T-helper 9 cell (primary cell): ENCODE results near the gene PZP.
"Not testable (repeated sequence)": the region's sequence is repeated elsewhere in the genome, so short reads cannot be mapped to it uniquely, and the experiment has no call there.

Source experiments
- DNase-seq: peaks from one replicate; pipeline ENCODE4 v3.0.0-alpha.2; 2020

Gene PZP

DNA sequence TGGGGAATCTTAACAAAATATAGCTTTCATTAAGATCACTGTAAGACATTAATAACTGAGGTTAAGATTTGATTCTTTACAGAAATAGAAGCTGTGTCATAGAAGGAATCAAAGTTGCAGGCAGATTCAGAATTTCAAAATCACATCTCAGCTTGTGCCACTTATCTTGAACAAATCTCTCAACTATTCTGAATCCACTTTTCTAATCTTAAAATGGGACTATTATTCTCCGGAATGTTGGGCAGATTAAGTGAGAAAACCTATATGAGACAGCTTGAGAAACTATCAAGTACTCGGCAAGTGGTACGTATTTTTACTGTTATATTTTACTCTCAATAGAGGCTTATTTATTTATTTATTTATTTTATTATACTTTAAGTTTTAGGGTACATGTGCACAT is 28.4 kb downstream of the PZP start:
- DNase-seq = no peak

DNA sequence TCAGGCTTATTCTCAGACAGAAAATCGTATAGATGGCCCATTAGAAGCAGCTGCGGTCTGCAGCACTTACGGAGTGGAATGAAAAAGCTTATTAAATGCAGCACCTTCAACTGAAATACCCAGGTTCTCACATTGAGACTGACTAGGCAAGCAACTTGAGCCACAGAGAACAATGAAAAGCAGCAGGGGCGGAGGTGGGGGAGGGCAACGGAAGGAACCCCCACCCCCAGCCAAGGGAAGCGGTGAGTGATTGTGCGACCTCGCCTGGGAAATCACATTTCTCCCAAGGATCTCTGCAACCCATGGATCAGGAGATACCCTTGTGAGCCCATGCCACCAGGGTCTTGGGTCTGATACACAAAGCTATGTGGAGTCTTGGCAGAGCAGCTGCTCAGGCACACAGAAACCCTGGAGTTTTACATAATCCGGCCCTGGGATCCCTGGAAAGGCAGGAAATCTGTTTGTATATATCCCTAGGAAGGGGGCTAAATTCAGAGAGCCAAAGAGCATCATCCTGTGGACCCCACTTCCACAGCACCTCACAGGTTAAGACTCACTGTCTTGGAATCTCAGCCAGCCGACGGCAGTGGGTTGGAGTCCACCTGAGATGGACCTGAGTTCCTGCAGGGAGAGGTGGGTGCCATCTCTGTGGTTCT is 38.1 kb downstream of the PZP start:
- DNase-seq = no peak

DNA sequence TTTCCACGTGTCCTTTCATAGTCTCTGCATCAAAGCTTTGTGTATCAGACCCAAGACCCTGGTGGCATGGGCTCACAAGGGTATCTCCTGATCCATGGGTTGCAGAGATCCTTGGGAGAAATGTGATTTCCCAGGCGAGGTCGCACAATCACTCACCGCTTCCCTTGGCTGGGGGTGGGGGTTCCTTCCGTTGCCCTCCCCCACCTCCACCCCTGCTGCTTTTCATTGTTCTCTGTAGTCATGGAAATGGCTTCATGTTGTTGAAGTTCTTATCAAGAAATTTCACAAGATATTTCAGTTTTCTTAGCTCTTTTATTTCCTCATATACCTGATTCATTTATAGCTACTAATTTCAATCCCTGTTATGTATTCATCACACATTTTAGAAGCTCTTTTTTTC is 40.9 kb downstream of the PZP start:
- DNase-seq = not testable (repeated sequence)

DNA sequence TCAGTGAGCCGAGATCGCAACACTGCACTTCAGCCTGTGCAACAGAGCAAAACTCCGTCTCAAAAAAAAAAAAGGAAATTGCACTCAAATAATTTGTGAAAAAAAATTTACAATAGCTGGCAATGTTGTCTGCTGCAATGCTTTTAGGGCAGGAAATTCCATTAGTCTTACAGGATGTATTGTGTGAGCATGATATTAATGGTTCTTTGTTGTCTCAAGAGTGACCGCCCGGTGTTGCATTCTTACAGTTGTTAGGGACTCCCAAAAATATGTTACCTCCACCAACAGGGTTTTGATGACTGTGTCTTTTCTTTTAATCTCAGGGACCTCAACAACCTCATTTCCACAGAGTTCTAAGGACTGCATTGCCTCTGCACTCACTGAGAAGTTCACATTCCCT is 44.8 kb downstream of the PZP start:
- DNase-seq = no peak

DNA sequence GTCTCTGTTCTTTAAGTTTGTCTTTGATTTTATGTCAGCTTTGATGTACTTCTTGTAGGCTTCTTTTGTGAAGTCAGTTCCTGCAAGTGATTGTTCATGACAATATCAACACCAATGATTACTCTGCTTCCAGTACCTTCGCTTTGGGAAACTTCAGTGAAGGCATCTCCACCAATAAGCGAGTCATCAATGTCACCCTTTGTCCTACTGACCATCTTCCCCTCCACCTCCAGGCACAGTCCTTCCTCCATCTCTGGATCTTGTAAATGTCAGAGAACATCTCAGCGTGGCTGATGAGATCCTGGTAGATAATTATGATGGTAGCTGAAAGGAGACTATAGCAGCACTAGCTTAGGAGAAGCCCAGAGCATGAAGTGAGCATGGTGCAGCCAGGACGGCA is 52.1 kb downstream of the PZP start:
- DNase-seq = no peak

DNA sequence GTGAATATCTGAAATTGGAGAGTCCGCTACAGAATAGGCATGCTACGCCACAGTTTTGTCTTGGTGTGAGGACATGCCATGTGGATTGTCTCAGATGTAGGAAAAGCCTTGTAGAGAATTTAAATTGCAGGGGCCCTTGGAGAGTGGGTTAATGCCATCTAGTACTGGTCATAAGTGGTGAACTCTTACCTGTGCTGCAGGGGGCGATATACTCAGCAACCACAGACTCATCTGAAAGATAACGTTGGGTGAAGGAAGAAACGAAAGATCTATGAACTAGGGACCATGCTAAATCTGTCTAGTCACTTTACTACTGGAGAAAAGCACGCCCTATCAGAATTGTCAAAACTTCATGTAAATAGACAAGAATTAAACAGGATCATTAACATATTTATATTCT is 58.8 kb downstream of the PZP start:
- no peak for DNase-seq

DNA sequence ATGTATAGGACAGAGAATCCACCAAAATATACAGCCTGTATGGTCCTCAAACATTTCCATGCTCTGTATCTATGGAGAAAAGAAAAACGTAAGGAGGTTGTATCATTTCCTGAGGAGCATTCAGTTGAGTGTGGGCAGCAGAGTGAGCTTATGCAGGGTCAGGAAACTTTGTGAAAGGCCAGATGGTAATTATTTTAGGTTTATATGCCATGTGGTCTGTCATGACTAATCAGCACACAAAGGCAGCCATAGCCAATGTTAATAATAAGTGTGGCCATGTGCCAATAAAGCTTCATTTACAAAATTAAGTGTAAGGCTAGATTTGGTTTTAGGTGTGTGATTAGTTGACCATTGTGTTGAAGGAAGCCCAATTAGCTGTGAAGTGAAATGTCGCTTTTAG is 59.3 kb downstream of the PZP start:
- no peak for DNase-seq

DNA sequence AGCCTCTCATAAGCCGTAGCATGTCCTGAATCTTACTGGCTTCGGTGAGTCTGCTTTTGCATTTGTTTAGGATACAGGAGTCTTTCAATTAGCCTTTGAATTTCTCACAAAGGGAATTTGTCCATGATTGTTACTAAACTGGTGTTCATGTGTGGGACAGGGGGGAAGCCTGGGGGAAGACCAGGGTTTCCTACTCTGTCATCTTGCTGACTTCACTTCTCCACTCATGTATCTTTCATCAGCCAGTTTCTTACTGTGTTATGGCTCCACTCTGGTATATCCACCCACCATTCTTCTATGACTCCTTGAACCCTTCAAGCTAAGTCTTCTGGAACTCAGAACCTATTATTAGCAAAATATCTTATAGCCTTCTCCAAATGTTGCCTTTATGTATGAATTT is 60.7 kb downstream of the PZP start:
- no peak for DNase-seq

DNA sequence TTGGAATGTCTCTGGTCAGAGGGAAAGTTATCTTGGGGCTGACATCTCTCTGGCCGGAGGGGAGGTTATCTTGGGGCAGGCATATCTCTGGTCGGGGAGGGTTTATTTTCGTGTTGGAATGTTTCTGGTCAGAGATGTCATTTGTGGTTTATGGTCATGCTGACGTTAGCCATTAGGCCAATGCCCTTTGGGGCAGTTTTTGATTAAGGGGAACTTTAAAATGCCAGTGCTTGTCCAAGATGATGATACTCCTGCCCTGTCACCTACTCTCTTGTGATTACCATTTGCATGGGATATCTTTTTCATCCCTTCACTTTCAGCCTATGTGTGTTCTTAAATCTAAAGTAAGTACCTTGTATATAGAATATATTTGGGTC is 63.5 kb downstream of the PZP start:
- no peak for DNase-seq

DNA sequence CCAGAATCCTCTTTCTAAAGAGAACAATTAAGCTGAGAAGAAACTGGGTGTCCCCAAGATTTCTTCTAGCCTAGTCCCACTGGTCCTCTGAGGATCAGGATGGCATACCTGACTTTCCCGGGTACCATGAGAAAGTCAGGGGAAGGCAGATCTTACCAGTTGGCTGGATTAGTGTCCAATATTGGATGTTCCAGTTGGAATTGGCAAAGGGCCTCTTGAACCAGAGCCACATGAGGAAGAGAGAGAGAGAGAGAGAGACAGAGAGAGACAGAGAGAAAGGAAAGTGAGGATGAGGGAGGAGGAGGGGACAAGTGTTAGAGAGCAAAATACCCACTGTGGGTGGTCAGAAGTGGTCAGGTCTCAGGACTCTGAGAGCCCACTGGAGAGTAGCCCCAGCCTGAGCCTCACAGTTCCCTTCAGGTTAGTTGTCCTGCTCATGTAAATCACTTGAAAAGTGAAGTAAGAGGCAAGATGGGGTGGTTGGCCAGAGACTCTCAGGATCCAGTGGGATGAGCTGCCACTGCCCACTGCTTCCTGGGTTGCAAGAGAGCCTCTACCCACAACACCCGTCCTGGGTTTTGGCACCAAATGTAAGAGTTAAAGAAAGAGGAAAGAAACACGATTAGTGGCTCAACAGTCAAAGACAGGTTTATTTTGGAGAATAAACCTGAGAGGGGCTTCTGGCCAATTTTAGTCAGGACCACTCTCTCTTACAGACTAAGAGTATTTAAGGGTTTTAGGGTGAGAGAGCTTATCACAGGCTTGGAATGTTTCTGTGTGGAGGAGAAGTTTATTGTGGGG is 64.1 kb downstream of the PZP start:
- no peak for DNase-seq

DNA sequence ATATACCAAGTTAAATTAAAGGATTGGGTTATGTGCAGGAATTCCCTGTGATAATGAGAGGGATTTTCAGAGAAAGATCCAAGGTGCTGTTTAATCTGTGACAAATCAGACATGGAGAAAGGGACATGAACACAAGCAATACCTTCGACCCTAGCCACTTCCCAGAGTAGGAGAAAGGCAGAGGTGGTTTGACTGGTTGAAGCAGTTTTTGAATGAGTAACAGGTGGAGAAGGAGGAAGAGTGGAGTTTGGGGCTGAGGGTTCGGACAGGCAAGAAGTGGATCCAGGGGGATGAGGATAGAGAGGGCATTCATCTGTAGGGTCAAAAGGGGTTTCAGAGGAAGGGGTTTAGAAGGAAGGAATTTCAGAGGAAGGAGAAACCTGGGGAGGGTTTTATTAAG is 65.1 kb downstream of the PZP start:
- no peak for DNase-seq

DNA sequence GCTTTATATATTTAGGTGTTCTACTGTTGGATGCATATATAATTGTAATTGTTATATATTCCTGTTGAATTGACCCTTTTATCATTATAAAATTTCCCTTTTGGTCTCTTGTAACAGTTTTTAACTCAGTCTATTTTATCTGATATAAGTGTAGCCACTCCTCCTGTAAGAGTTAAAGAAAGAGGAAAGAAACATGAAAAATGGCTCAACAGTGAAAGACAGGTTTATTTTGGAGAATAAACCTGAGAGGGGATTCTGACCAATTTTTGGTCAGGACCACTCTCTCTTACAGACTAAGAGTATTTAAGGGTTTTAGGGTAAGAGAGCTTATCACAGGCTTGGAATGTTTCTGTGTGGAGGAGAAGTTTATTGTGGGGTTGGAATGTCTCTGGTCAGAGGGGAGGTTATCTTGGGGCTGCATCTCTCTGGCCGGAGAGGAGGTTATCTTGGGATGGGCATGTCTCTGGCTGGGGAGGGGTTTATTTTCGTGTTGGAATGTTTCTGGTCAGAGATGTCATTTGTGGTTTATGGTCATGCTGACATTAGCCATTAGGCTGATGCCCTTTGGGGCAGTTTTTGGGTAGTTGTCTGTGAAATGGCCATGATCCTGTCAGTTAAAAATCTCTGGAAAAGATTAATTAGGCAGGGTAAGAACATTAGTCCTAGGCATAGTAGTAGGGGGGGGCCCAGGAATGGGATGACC is 68.5 kb downstream of the PZP start:
- DNase-seq = not testable (repeated sequence)

DNA sequence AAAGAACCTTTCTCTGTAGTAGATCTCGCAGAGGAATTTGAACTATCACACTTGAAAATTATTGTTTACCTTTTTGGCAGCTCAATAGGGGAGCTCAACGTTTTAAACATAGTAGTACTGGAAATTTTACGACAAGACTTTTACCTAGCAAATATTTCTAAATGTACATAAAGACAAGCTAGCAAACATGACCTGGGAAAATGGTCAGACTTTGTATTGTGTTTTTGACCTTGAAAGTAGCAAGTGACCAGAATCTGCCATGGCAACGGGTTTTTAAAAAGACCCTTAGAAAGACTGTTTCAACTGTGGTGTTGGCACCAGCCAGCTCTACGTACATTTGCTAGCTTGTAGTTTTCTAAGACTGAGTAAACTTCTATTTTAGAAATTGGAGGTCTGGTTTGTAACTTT is 72.3 kb downstream of the PZP start:
- DNase-seq = no peak

DNA sequence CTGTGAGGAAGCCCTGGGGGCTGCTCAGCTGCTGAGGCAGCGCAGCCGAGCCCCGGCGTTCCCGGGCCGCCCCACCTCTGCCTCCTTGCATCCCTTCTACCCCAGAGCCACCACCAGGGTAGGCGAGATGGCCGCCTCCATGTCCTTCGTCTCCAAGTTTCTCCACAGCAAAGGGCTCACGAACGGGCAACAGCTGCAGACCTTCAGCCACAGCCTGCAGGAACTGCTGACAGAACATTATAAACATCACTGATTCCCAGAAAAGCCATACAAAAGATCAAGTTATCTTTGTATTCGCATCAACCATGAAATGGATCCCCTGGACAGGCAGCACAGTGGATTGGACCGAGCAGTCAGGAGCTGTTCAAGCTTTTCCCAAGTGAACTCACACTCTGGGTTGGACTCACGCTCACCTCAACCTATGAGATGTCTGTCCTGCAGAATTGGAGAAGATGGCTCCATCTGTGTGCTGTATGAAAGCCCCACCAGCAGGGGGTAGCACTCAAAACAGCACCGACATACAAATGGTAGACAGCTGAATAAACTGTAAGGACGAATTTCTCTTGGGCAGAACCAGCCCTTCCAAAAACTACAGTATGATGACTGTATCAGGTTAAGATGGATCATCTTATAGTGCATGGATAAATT is 73.1 kb downstream of the PZP start:
- DNase-seq = no peak

DNA sequence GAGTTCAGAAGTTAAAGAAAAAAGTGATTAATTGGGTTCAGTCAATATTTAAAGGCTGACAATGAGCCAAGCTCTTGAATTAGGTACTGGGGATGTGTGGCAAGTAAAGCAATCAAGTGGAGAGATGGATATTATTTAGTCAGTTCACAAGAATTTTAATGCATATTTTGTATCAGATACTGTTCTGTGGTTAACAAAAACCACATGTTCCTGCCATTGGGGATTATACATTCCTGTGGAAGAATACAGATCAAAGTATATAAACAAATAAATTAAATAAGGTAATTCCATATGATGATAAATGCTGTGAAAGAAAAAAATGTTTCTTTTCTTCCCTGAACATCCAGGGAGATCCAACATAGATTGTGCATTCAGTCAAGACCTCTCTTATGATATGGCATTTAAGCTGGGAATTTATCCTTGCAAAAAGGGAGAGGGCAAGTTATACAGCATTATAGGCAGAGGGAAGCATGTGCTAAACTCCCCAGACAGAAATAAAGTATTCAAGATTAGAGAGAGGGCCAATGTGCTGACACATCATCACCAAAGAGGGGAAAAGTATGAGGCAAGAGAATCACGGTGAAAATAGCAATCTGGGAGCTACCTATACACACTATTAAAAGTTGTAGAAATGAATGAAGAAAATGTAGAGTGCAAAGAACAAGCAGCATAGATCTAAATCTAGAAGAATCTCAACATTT is 74.8 kb downstream of the PZP start:
- DNase-seq = no peak

DNA sequence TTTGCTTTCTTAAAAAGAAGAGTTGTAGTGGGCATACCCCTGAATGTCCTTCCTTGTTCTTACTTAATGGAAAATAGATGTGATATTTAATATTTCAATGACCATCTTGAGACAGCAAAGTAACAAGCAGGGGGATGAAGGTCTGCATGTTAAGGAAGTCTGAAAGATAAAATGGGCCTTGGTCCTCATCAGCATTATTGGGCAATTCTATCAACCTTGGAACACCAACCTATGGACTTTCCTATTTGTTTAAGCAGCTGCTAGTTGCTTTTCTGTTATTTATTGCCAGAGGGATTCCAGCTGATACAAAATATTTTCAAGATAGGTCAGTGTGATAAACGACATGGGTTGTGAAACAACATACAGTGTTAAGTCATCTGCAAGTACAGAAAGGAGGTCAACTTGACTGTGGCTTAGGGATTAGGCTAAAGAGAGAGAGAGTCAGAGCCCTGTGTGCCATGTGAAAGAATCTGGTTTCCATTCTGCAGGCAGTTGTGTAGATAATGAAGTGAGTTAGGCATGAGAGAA is 76.1 kb downstream of the PZP start:
- DNase-seq = no peak

DNA sequence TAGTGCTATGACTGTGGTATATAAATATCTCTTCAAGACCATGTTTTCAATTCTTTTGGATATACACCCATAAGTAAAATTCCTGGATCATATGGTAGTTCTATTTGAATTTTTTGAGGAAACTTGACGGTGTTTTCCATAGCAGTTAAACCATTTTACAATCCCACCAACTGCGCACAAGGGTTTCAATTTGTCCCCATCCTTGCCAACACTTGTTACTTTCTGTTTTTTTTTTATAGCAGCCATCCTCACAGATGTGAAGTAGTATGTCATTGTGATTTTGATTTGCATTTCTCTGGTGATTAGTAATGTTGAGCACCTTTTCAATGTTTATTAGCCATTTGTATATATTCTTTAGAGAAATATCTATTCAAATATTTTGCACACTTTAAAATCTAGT is 78.0 kb downstream of the PZP start:
- no peak for DNase-seq

DNA sequence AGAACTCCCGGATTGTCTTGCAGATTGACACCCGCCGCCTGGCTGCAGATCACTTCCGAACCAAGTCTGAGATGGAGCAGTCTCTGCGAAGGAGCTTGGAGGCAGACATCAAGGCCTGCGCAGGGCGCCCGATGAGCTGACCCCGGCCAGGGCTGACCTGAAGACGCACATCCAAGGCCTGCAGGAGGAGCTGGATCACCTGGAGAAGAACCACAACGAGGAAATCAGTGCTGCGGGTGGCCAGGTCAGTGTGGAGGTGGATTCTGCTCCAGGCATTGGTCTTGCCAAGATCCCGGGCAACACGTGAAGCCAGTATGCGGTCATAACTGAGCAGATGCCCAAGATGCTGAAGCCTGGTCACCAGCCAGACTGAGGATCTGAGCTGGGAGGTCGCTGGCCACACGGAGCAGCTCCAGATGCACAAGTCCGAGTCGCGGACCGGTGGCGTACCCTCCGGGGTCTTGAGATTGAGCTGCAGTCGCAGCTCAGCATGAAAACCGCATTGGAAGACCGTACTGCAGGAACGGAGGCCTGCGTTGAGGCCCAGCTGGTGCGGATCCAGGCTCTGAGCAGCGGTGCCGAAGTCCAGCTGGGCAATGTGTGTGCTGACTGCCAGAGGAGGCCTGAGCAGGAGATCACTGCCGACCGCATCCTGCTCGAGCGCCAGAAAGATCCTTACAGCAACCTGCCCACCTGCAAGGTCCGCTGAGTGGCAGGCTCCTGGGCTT is 80.1 kb downstream of the PZP start:
- no peak for DNase-seq

DNA sequence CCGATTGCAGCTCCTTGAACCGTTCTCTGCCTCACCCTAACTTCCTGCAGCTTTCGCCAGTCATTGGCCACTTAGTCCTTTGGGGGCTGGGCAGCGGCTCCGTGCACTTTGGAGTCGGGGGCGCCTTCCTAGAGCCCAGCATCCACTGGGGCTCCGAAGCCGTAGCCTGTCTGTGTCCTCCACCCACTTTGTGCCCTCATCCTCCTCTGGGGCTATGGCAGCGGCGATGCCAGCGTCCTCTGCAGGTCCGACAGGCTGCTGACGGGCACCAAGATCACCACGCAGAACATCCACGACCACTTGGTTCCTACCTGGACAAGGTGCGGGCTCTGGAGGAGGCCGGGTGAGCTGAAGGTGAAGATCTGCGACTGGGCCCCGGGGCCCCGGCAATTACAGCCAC is 80.7 kb downstream of the PZP start:
- no peak for DNase-seq

DNA sequence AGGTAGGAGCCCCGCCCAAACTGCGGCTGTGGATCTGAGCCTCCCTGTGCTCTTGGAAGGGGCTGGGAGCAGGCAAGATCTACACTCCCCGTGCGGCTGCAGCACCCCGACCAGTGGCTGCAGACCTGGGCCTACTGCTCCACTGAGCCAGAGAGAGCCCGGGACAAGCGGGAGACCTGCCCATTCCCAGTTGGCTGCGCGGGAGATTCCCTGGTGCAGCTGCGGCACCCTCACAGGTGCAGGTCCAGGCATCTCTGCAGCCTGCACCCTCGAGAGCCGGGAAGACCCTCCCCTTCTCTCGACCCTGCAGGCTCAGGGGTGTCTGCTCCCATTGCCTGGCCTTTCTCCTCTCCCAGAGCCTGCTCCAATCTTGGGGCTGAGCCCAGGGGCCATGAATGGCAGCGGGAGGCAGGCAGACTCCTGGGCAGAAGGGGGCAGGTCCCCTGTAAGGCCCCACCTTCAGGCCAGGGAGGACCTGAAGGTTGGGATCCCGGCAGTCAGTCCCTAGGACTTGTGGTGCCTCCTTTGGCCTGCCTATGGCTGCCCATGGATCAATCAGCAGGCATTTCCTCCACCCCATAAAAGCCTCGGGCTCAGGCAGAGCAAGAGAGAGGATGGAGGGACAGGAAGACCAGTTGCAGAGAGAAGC is 83.7 kb downstream of the PZP start:
- DNase-seq = no peak

DNA sequence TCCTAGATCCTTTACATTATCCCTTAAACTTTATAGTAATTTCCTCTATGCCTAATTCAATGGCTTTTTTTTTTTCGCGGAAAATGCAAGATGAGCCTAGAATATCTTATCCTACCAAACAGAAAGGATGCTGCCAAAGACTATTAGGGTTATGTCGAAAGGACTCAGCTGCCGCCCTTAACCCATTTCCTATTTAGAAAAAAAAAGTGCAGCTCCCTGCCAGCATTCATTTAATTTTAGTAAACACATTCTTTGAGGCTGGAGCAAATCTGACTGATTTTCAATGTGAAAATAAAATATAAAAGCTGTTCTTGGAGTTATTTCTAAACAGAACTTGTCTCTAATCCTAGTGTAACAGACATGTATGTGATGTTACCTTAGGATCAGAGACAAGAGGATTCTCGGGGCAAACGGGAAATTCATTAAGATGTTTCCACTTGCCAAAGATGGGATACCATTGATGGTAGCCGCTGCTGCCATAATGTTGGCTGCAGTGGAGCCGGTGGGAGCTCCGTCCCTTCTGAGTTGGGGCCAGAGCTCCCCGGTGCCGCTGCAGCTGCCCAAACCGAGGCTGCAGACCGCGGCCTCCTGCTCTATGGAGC is 84.3 kb downstream of the PZP start:
- no peak for DNase-seq
